NCI-H1436 treated with DMSO at 0.1 percent for 48 hours (cell line): ENCODE data around the gene NPM1.

Source experiments
- DNase-seq: peaks from one replicate; lab custom pipeline; 2025; lab: John Stamatoyannopoulos, UW

Gene NPM1

DNA sequence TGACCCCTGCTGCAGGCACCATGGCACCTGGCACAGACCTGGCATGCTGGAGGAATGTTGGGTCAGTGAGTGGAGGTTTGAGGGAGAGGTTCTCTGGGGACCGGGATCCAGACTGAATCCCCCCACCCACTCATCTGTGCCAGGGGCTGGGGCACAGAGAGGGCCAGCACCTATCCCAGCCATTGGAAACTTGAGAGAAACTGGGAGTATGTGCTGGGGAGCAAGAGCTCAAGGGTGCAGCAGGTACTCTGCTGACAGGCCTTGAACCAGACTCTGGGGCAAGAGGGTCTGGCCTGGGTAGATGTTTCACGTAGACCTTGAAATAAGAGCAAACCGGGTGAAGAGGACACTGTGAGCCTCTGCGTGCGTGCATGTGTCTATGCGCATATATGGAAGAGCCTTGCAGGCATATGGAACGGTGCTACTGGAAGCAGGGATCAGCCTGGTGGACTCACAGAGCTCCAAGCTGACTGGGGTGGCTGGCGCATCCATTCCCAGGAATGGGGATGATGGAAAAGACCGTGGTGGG lies 40.6 kb downstream of the NPM1 start:
- no peak for DNase-seq

DNA sequence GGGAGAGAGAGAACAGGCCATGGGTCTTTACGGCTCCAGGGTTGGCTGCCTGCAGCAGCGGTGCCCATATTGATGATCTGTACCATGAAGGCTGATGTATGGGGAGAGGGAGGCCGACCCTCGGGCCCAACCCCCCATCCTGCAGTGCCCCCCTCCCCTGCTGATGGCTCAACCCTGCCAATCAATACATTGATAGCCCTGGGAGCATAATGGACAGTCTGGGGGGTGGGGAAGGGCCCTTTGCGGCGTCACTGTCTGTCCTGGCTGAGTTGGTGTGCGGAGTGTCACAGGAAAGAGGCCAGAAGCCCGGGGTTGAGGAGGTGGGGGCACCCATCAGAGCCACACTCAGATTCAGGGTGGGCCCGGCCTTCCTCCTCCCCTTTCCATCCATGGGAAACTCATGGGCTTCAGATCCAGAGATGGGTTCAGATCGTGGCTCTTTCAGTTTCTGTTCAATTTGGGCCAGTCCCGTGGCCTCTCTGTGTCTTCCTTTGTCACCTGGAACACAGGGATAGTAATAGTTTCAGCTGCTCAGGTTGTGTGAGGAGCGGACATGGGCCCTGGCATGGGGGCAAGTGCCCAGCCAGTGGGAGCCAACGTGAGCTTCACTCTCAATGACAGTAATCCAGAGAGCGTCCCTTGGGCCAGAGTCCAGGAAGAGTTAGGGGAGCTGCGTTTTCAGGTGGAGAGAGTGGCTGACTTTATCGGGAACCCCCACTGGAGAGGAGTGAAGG lies 41.3 kb downstream of the NPM1 start:
- DNase-seq, result no peak

DNA sequence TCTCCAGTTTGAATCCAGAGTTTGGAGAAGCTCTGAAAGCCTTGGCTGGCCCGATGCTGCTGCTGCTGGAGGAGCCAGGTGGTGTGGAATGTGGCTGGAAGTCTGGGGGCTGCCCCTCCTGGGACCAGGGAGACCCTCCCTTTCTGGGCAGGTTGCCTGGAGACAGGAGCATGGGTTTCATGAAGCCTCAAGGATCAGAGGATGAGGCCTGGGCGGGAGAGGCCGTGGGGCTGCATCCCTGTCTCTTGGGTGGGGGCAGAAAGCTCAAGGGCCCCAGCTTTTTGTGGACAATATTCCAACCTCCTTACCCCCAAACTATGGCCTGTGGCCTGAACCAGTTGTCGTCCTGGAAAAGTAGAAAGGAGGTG lies 41.9 kb downstream of the NPM1 start:
- DNase-seq, result no peak

DNA sequence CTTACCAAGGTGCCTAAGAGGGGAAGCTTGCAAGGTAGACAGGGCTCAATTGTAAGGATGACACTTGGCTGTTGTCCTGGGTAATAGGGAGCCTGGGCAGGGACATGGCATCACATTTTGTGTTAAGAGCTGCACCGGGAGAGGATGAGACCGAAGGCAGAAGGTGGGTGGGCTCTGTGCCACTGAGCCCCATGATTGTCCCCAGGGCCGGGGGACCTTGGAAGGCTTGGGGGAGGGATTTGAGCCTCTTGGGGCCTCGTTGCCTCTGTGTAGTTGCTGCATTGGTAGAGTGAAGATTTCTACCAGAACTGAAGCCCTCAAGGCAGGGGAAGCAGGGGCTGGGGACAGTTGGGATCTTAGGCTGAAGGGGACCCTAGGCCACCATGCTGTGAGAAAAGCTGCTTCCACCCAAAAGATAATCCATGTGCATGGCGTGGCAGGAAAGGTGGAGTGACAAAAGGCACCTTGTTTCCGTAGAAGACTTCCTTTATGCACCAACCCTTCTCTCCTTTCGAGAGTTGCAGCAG lies 43.7 kb downstream of the NPM1 start:
- no peak for DNase-seq

DNA sequence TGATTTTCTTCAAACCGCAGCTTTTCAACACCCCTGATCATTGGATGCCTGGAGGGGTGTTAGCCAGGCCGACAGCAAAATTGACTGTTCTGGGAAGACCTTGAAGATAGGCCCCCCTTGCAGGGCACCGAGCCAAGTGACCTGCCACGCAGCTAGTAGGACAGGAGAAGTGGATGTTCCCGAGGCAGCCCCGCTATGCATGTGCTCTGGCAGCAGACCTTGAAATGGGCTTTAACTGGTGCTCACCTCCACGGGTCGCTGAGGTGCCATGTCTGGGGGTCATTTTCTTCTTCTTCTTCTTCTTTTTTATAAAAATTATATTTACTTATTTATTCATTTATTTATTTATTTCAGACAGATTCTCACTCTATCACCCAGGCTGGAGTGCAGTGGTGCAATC lies 44.4 kb downstream of the NPM1 start:
- no peak for DNase-seq

DNA sequence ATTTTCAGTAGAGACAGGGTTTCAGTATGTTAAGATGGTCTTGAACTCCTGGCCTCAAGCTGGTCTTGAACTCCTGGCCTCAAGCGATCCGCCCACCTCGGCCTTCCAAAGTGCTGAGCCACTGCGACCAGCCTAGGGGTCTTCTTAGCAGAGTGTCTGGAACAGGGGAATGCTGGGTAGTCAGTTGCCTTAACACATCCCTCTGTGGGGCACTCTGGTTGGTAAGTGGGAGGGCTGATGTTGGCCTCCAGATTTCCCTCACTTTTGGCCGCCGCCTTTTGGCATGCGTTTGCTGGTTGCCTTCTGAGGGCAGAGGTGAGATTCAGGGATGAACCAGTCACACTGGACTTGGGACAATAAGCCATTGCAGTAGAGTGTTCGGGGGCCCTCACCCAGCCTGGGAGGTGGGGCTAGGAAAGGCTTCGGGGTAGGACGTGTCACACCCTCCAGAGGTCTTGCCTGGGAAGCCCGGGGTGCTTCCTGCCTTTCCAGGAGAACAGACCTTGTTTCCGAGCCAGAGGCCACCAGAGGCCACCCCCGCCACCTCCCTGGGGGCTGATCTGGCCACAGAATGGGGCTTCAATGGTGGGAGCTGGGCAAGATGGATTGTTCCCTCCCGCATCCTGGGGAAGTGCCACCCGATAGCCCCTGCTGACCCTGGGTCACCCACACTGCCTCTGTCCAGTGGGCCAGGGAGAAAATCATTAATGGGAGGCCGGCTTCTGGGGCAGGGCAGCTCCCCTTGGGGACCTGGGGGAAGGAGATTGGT lies 45.1 kb downstream of the NPM1 start:
- no peak for DNase-seq

DNA sequence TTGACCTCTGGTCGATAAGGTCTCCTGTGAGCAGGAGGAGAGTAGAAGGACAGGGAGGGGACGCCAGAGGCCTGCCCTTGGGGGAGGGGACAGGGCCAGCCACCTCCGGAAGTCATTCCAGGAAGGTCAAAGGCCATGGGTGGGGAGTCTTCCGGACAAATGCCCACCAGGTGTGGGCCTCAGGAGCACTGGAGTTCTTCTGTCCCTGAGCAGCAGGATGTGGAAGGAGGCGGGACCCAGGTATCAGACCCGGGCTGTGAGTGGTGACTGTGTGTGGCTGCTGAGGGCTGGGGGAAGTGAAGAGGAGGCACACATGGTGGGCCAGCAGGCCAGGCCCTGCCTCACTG lies 45.7 kb downstream of the NPM1 start:
- no peak for DNase-seq

DNA sequence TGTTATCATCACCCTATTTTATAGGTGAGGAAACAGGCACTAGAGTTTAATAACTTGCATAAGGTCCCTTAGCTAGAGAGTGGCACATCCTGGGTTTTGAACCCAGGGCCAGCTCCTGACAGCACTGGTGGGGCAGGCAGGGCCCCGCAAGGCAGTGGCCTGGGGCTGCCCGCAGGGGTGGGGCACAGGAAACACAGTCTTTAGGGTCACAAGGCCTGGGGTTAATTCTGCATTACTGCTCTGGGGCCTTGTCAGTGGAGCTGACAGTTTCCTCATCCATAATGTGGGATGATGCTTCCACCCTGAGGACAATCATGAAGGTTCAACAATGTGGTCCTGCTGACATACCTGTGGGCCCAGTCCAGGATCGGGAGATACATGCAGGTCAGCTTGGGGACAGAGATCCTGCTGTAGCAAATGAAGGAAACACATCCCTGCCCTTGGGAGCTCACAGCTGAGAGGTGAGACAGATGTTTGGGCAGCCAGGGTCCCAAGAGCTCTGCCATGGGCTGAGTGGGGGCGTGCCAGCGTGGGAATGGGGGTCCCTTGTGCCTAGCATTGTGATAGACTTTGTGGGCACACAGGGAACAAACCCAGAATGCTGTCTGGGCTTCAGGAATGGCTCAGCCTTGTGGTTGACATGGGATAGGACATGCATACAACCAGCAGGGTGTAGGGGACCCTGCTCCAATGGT lies 46.5 kb downstream of the NPM1 start:
- DNase-seq, result no peak

DNA sequence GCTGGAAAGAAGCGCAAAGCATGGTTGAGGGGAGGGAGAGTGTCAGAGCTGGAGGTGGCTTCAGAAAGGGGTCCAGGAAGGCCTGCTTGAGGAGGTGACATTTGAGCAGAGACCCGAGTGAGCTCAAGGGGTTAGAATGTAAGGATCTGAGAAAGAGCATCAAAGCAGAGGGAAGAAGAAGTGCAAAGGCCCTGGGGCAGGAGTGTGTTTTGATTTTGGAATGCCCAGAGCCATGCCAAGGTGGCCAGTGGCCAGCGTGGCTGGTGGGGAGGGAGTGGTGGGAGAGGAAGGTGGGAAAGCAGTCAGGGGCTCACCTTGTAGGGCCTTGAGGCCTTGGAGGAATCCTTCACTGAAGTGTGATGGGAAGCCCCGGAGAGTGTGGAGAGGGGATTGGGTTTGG lies 47.2 kb downstream of the NPM1 start:
- DNase-seq, result no peak

DNA sequence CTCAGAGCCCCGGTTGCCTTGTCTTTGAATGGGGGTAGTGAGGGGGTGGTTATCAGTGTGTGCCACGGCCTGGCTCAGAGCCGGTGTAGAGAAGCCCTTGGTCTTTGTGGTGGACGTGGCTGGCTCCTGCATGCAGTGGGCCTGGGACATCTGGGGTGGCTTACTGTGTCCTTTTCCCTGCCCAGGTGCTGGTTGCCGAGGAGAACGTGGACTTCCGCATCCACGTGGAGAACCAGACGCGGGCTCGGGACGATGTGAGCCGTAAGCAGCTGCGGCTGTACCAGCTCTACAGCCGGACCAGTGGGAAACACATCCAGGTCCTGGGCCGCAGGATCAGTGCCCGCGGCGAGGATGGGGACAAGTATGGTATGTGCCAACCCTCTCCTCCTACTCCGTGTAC lies 48.3 kb downstream of the NPM1 start:
- DNase-seq, result no peak

DNA sequence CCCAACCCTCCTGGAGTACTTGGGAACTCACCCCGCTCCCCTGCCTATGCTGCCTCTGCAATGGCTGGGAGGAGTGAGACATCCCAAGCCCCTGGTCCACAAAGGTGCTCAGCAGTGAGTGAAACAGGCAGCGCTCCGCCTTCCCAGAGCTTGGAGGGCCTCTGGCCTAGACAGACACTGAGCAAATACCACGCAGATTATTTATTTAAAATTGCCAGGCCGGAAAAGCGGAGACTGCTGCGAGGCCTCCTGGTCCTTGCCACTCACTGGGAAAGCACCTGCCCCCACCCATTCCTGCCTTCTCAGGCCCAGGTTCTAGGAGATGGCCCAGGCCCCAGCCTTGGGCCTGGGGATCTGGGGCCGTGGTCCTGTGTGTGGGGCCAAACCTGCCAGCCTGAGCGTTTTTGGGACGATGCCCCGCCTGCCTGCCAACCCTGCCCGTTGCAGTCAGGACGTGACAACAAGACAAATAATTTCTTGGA lies 49.2 kb downstream of the NPM1 start:
- no peak for DNase-seq

DNA sequence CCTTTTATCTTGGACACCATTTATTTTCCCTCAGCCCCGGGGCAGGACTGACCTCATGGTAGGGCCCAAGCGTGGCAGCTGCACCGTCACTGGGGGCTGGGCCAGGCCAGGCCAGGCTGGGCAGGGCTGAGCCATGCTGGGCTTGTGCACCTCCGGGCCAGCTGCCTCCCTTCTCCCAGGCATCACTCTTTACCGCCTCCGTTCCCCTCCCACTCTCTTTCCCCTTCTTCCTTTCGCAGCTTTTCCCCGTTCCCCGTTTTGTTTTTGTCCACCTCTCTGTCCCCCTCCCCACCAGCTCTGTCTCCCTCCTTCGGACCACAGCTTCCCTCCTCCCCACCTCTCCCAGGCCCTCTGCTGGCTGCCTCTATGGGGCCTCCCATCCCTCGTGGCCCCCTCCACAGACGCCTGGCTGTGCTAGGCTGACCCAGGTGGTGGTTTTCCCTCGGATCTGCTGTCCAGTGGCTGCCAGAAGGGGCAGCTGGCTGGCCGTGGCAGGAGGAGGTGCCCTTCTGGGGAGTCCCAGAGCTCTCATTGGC lies 49.7 kb downstream of the NPM1 start:
- no peak for DNase-seq

DNA sequence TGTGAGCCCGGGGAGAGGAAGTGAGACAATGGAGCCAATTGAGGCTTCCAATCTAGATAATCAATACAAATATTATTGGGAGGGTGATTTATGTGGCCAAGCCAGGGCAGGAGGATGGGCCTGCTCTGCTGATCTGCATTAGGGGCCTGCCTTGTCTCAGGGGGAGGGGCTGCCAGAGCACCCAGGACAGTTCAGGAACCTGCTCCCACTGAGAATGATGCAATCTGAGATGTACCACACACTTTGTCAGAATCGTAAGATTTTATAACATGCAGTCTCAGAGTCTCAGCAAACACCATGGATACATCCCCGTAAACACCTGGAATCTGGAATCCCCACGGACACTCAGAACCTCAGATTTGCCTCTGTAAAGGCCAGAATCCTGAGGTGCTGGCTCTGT lies 51.1 kb downstream of the NPM1 start:
- DNase-seq, result no peak

DNA sequence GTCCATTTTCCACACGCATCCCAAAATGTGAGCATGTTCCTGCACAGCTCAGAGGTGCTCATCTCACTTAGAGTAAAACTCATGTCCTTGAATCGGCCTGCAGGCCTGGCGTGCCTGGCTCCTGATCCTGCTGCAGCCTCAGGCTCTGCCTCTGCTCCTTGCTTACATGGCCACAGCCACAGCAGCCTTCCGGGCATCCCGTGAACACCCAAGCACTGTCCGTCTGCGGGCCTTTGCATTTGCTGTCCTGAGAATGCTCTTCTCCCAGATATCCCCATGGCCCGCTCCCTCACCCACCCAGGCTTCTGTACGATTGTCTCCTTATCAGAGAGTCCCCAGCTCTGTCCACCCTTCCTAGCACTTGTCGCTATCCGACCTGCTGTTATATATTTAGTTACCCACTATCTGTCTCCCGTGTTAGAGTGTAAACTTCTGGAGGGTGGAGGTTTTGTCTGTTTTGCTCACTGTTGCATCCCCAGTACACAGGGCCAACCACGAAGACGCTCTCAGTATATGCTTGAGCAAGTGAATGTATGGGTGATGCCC lies 53.7 kb downstream of the NPM1 start:
- DNase-seq, result no peak

DNA sequence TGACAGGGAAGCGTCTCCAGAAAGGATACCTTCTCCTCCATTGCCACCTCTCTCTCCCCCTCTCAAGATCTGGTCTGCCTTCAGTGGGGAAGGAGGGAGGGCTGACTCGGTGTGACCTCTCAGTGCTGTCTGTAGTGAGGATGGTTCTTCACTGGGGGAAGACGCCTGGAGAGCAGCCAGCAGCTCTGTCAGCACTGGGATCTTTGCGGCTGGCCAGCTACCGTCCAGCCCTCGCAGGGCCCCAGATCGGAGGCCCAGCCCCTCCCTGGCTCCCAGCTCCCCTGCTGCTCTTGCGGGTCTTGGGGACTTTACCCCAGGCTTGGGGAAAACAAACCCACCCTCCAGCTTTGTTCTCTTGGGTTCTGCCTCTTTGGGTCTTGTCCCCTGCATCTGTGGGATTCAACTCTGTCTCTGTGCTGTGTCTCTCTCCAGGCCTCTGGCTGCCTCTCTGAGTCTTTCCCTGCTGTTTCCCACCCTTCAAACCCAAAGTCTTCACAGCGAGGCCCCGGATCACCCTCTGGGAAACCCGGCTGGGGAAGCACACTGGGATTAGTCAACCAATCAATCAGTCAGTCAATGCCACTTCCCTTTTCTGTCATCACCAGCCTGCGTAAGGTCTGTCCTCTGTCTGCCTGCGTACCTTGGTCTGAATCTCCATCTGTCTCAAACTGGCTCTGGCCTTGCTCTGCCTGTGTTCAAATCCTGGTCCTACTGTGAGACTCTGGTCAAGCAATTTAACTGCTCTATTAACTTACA lies 54.8 kb downstream of the NPM1 start:
- DNase-seq, result no peak

DNA sequence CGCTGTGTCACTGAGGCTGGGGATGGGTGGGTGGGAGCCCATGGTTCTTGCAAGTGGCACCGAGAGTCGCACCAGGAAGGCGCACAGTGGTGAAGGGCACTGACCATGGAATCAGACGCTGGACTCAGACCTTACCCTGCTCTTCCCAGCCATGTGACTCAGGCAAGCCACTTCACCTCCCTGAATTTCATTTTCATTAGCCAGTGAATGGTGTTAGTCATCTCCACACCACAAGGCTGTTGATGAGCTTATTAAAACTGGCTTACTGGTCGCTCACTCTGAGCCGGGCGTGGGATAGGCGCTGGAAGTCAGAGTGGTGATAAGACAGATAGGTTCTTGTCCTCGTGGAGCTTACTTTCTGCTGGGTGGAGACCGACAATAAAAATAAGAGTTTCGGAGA lies 56.9 kb downstream of the NPM1 start:
- no peak for DNase-seq

DNA sequence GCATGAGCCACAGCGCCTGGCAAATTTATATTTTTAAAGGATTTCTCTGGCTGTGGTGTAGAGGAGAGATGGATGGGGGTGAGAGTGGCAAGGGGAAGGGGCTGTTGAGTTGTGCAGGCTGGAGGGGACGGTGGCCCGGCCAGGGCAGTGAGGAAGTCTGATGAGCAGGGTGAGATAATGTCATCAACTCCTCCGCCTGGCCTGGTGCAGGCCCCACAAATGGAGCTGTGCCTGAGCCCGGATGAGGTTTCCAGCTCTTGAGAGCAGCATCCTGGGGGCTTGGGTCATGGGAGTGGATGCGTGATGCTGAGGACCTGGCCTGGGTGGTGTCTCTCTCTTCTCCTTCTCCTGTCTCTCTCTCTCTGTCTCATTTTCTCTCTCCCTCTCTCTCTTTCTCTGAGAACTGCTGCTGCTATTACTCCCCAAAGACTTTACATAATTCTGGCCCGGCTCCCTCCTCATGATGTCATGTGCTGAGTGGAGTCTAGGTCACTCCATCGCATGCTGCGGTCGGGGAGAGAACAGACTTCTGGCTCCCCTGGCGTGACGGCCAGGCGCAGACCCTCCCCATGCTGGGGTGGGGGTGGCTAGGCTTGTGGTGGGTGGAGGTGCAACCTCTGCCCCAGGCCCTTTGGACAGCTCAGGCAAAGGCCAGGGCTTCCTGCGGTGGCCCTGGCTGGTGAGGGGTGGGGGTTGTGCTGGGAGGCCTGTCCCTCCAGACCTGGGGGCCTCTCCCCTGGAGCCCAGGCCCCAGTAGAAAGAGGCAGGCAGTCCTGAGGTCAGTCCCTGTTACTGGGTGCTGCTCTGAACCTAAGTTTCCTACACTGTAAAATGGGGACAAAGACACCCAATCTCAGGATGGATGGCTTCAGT lies 58.2 kb downstream of the NPM1 start:
- DNase-seq, result no peak

DNA sequence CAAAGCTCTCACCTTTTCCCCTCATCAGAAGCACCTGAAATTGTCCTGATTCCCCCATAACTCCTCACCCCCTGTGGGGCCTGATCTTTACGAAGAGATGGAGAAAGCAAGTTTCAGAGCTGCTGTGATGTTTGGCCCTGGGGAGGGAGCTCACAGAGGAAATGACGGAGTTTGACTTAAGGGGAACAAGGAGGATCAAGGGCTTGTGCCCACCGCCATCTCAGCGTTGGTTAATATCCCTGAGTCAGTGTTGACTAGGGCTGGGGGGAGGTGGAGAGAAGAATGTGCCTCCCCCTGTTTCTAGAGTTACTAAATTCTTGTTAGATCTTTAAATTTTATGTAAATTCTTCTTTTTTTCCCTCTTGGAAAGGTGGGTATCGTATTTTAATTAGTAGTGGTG lies 59.6 kb downstream of the NPM1 start:
- no peak for DNase-seq

DNA sequence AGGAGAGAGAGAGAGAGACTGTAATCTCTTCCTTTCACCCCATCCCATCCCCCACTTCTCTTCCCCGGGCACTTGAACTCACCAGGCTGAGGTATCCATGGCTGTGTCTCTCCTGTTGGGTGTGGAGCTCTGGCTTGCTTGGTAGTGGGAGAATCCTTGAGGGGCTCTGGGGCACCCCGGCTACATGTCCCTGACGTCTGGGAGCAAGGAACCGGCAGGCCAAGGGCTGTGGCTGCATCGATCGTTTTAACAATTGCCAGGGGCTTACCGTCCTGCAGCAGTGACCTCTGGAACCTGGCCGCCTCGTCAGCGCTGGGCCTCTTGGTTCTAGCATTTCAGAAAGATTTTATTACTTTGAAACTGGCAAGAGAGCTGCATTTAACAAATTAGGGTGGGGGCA lies 61.8 kb downstream of the NPM1 start:
- DNase-seq, result no peak
